Measurements from ENCODE around the gene P2RY10. TPM values are rescaled to one million over a fixed set of nuclear protein-coding genes. Genes with fewer than 3 reads are reported as not detected.

P2RY10 gene
- total and polyA plus RNA-seq, 2 of the 8 experiments (the other 6 are each of a cell fraction or from before 2014, with no cell fraction given), result not detected

DNA sequence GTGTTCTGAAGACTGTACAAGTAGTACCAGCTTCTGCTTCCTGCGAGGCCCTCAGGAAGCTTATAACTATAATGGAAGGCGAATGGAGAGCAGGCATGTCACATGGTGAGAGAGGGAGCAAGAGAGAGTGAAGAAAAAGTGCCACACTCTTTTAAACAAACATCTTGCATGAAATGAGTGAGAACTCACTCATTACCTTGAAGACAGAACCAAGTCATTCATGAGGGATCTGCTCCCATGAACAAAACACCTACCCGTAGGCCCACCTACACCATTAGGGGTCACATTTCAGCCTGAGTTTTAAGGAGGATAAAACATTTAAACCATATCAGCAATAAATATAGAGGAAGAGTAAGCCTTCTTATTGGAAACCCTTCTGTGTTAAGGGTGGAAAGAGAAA, 19.4 kb downstream of the P2RY10 start:
- Histone ChIP-seq H3K14ac (ENCODE audit: insufficient read length) (no peak overlapping the region), H3K23me2 (ENCODE audit: low read depth, low read length) (no peaks in the 10 kb centered on the region), H2BK12ac (ENCODE audit: low read depth, low read length) (no peak overlapping the region), H3K23ac (ENCODE audit: insufficient read length) (no peak overlapping the region), H3K79me2 (ENCODE audit: control insufficient read depth in 1 of 2, insufficient read depth in 2 of 2, low read length in 2 of 2) (no peaks in the 10 kb centered on the region), H2BK5ac (ENCODE audit: low read depth, low read length) (no peak overlapping the region), H4K8ac (ENCODE audit: extremely low read depth, insufficient read depth, low read length) (no peak overlapping the region), H3K4me2 (ENCODE audit: insufficient read depth in 1 of 2, low read depth in 2 of 2, low read length in 2 of 2) (no peak overlapping the region), H2BK120ac (replicated peaks; ENCODE audit: low read depth, low read length) (no peak overlapping the region), H3K4me1 (replicated peaks in 1 of 4; ENCODE audit: control insufficient read depth in 3 of 4, insufficient read depth in 4 of 4, low read length in 3 of 4) (no peaks in the 10 kb centered on the region), H3K4me3 (ENCODE audit: extremely low read depth in 1 of 4, insufficient read depth in 2 of 4, low read depth in 3 of 4, low read length in 4 of 4) (no peak overlapping the region), H3K9ac (replicated peaks in 1 of 4; ENCODE audit: extremely low read depth in 1 of 4, low read depth in 3 of 4, low read length in 3 of 4) (no peak overlapping the region), H3K56ac (replicated peaks; ENCODE audit: insufficient read length, low read depth, low read length) (no peak overlapping the region), H3K79me1 (ENCODE audit: low read depth, low read length) (no peaks in the 10 kb centered on the region), H4K20me1 (replicated peaks in 1 of 2; ENCODE audit: control insufficient read depth in 1 of 2, insufficient read depth in 2 of 2, low read length in 2 of 2) (no peaks in the 10 kb centered on the region), H3K4ac (replicated peaks; ENCODE audit: insufficient read length, low read depth, low read length) (no peak overlapping the region), H3K36me3 (ENCODE audit: control insufficient read depth in 2 of 4, insufficient read depth in 4 of 4, low read length in 3 of 4) (no peaks in the 10 kb centered on the region), H2AK5ac (ENCODE audit: low read depth, low read length) (no peak overlapping the region), H3K9me3 (ENCODE audit: insufficient read depth in 2 of 2, low read depth in 1 of 2, low read length in 1 of 2) (no peaks in the 10 kb centered on the region), H3K27me3 (replicated peaks in 1 of 4; ENCODE audit: control insufficient read depth in 3 of 4, extremely low read depth in 1 of 4, insufficient read depth in 3 of 4, low read length in 3 of 4) (no peaks in the 10 kb centered on the region), H4K91ac (replicated peaks; ENCODE audit: insufficient read length, low read length) (no peak overlapping the region), H2BK15ac (ENCODE audit: low read length) (no peak overlapping the region), H3K27ac (ENCODE audit: low read depth, low read length) (no peak overlapping the region), H2BK20ac (ENCODE audit: low read length) (no peak overlapping the region), H3K18ac (ENCODE audit: extremely low read depth, low read length) (no peak overlapping the region), H4K5ac (ENCODE audit: insufficient read length, low read depth, low read length) (no peak overlapping the region), H2AFZ (ENCODE audit: low read length) (no peak overlapping the region)
- ChIA-PET CTCF (ENCODE audit: partially characterized antibody) (no interaction called here), POLR2A (ENCODE audit: partially characterized antibody) (no interaction called here)
- DNase-seq (ENCODE audit: low read depth in 1 of 2, low spot score in 2 of 2), result no peak
- 80% methylated on average over 3 of the region's 3 CpGs; no CpG with 5 or more reads in 1 of the 2 experiments for WGBS, 2 experiments (ENCODE audit: extremely low coverage in 1 of 2, insufficient coverage in 1 of 2, insufficient read length in 1 of 2, insufficient replicate concordance in 2 of 2, low coverage in 1 of 2, low lambda C conversion rate in 2 of 2, missing lambda C conversion rate in 1 of 2)
- no peak for FAIRE-seq
- TF ChIP-seq TAF7 (optimal IDR thresholded peaks at IDR 0.05; ENCODE audit: borderline replicate concordance, low read depth, low read length) (no peak), SIN3A (conservative IDR thresholded peaks at IDR 0.05 in 1 of 2, IDR thresholded peaks at IDR 0.05 in 1 of 2; ENCODE audit: low read depth in 1 of 2, low read length in 2 of 2) (no peak), PHF8 (conservative IDR thresholded peaks at IDR 0.05; ENCODE audit: low read depth, low read length) (no peak), SP4 (IDR thresholded peaks at IDR 0.05; ENCODE audit: low read length) (no peak), CHD2 (IDR thresholded peaks at IDR 0.05; ENCODE audit: low read length) (no peak), MAFK (IDR thresholded peaks at IDR 0.05; ENCODE audit: low read depth, low read length) (no peak), TCF12 (IDR thresholded peaks at IDR 0.05; ENCODE audit: low read depth, low read length) (no peak), FOSL1 (IDR thresholded peaks at IDR 0.05; ENCODE audit: insufficient read depth, low read depth, low read length) (no peak), JUND (IDR thresholded peaks at IDR 0.05; ENCODE audit: low read length) (no peak), SIRT6 (IDR thresholded peaks at IDR 0.05; ENCODE audit: low read length) (no peak), CREB1 (IDR thresholded peaks at IDR 0.05) (no peak), SP1 (IDR thresholded peaks at IDR 0.05; ENCODE audit: low read depth, low read length) (no peak), RBBP5 (IDR thresholded peaks at IDR 0.05; ENCODE audit: borderline replicate concordance, low read depth, low read length) (no peak), SUZ12 (IDR thresholded peaks at IDR 0.05; ENCODE audit: low read length) (no peak)
- TF ChIP-seq, protein P1, sequence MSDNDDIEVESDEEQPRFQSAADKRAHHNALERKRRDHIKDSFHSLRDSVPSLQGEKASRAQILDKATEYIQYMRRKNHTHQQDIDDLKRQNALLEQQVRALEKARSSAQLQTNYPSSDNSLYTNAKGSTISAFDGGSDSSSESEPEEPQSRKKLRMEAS (IDR thresholded peaks at IDR 0.05), result no peak
- TF ChIP-seq, protein P2, sequence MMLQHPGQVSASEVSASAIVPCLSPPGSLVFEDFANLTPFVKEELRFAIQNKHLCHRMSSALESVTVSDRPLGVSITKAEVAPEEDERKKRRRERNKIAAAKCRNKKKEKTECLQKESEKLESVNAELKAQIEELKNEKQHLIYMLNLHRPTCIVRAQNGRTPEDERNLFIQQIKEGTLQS (IDR thresholded peaks at IDR 0.05; ENCODE audit: insufficient read depth, low read depth, low read length), result no peak

Measured in H1 (cell line).